AG08395 (cell line): ENCODE measurements around the gene GALNT18.

Source experiments
- DNase-seq: peaks from one replicate; pipeline ENCODE4 v3.0.0; 2012; ENCODE audit warnings: mixed read lengths, low spot score

The GALNT18 gene

DNA sequence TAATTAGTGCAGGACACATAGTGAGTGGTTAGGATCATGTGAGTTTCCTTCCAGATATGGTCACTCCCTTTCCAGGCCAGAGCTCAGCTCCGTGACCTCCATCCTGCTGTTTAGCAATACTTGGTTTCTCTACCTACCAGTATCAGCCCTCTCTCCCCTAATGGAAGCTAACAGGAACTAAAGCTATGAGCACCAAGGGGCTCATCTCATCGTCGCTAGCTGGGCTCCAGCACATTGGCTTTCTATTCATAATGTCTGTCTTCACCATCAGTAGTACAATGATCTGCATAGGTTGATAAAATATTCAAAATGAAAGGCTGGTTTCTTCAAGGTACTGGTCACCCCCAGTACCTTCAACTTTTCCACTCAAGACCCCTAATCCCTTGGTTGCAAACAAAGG, 2.4 kb upstream of the GALNT18 start:
- DNase-seq: no peak

DNA sequence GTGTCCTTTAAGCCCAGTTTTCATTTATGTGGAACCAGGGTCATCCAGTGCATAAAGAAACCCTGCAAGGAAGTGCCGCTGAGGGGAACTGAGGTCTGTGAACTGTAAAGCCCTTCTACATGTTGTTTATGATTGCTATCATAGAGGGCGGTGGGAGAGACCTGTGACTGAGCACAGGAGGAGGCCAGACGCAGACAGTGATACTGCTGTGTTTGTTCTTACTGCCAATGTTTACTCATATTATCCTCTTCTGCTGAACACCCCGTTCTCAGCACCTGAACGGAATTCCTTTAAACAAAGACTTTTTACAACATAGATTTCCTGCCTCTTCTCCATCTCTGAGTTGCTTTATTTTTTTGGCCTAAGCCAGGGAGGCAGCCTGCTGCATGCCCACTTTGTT, 967 bp upstream of the GALNT18 start:
- DNase-seq: no peak

DNA sequence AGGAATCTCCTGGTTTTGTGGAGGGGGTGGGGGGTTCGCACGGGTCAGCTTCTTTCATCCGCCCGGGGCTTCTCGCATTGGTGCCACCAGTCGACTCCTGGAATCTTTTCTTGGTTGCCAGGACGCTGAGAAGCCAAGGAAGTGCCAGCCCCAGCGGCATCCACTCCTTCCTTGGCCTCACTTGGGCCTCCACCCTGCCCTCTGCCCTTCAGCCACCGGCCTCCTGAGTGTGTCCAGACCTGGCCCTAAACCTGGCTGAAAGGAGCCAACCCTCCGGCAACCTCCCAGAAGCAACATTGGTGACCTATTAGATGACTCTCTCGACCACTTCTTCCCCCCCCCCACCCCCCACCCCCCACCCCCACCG, 518 bp upstream of the GALNT18 start:
- DNase-seq: no peak

DNA sequence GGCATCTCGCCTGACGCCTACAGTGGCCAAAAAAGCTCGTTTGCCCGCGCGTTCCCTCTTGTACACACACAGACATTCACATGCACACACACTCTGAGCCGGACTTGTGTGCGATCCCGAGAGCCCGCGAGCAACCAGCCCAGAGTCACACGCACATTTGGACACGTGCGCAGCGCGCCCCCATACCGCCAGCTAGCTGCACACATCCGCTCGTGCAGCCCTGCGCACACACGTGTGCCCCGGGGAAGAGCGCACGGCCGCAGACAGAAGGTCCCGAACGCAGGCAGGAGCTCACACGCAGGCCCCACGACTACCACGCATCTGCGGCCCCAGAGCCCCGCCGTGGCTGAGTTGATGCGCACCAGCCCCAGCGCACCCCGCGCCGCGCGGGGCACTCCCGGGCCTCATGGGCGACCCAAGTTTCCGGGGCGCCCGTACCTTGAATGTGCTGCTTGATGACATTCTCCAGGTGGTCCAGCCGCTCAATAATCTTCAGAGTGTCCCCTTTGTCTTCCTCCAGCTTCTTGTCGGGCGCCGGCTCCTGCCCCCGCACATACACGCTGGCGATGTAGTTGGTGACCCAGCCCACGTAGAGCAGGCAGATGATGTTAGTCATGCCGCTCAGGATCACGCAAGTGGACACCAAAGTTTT, 758 bp downstream of the GALNT18 start:
- DNase-seq: peak; percentile 7

DNA sequence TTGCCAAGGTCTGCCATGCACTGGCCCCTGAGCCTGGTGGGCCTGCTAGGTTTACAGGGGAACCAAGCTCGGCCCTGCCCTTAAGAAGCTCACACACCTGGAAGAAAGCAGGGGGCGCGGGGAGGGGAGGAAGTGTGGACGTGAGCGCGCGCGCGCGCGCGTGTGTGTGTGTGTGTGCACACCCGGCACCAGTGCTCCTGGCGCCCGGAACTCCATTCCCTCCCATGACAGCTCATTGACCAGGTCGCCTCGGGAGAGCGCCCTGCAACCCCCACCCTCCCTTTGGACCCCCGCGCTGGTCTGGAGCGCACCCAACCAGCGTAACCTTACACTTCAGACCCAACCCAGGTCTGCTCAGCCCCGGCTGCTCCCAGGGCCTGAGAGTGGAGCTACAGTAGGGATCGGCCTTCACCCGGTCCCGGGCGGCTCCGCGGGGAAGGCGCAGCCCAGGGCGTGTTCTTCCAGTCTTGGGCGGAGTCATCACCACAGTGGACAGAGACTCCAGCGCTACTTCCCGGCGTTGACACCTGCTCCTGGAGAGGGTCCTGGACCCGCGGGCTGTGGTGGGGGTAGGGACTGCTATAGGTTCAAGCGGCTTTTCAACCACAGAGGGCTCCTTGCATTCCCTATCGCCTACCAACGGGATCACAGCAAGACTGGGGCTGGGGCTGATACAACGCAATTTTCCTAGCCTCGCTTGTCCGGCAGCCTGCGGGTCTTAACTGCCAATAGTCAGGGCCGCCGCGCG, 1.5 kb downstream of the GALNT18 start:
- DNase-seq: peak; percentile 7

DNA sequence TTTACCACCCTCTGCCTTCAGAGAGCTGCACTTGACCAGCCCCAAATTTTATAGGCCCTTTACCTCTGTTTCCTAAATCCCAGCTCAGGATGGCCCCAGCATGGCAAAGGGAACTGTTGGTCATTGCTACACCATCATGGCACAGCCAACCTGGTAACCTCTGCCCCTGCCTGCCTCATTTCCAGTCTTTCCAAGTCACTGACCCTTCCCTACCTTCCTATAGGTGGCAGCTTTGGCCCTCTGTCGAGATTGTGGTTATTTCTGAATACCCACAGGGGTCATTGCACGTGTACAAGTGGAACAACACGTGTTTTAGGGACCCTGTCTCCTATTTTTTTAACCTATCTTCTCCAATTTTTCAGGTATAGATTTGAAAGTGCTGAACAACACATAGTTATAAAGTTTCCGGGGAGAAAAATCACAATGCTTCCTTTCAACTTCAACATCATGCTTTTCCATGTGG, 2.8 kb downstream of the GALNT18 start:
- no peak for DNase-seq

DNA sequence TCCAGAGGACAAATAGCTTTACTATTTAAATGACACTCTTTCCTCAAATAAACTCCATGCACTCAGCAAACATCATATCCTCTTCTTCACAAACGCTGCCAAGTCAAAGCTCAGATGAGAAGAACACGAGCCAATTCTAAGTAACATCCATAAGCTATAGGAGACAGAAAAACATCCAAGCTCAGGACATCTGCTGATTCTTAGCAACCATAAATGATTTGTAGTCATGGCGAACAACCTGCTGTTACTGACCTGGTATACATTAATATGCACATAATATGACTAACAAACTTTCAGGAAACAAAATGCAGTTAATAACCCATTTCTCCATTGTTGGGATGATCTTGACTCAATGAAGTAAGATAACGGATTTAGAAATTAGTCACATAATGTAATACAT, 6.7 kb downstream of the GALNT18 start:
- DNase-seq: no peak

DNA sequence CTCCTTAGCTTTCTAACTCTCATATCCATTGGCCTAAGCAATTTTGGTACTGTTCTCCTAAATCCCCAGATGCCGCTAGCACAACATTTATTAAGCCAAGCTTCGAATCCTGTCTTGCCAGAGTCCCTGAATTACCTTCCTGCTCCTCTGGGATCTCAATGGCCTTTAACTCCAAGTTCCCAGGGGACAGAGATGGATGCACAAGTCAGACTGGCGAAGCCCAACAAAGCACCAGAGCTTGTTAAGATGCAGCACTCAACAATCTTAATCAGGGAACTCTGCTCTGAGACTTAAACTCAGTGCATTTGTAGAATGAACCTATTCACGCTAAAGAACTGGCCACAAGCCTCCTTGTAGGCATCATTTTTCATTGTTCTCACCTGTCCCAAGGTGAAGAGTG, 9.4 kb downstream of the GALNT18 start:
- no peak for DNase-seq

DNA sequence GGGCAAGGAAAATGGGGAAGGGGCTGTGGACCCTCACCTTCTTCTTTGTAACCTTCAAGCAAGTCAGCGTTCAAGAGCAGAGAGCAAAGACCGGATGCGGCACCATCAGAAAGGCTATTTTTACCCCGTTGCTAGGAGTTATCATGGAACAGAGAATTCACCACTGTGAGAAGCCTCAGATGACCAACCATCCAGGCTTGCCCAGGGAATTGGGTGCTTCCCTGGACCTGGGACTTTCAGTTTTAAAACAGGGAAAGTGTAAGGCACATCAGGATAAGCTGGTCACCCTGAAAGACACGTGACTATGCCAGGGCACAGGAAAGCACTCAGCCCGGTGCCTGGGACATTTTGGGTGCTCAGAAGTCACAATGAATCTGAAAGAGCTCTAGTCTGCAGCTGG, 10.4 kb downstream of the GALNT18 start:
- no peak for DNase-seq

DNA sequence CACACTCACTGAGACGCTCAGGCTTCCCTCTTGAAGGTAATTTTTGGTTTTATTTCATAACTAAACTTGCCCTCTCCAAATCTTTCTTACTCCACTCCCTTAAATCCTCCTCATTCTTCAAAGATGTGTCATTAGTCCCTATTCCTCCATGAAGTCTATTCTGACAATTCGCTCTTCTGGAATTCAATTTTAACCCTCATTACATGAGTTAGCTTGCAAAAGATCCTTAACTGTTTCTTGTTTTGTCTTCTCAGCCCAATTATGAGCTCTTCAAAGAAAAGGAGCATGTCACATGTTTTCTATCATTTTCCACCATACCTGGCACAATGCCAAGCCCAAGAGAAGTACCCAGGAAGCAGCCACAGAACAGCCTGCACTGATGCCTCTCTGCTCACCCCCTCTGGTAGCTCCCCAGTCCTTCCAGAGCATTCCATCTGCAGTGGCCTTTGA, 13.0 kb downstream of the GALNT18 start:
- peak; percentile 44 for DNase-seq

DNA sequence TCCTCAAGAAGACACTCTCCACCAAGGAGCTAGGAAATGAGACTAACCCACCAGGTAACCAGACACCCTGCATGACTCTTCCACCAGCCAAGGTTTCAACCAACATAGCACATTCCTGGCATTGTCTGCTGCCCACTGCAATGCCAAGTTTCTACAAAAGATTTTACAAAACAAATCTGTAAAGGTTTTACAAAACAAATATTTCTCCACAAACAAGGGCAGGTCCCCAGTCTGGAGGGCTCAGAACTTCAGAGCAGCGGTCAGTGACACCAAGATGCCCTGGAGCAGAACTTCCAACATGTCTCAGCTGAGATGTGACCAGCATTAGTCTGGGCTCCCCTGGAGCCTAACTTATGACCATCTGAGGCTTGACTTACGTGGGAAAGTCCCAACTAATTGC, 14.0 kb downstream of the GALNT18 start:
- no peak for DNase-seq

DNA sequence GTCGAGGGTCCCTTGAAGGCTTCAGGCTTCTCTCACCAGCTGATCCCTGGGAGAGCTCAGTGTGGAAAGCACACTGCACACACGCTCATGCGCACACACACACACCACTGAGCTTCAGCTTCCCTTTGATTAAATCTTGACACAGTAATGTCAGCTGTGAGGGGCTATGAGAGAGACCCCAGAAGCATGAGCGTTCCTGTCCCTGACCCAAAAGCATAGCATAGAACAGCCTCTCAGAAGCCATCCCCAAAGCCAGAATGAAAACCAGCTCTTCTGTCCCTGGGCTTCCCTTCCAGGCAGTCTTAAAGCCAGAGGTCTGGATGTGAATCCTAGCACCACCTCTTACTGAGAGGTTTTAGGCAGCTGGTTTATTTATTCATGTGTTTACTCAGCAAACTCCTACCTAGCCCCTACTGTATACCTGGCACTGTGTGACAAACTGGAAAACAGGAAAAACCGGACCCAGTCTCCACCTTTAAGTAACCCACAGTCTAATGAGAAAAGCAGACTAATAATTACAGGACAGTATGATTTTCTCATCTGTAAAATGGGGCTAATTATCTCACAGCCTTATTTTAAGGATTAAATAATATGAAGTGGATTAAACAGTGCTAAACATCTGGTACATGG, 15.9 kb downstream of the GALNT18 start:
- no peak for DNase-seq

DNA sequence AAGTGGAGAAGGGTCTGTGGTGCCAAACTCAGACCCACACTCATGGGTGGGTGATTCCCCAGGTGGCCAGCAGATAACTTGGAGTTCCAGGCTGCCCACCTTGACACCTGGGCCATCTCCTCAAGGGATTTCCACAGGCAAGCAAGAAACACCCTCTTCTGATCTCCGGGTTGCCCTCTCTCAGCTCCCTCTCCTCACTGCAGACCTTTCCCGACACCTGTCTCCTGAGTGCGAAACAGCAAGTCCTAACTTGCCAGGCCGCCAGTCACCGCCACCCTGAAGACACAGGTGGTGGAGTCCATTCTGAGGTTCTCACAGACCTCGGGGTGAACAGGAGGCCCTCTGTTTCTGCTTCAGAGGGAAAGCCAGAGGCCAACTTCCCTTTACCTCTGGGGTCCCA, 16.6 kb downstream of the GALNT18 start:
- DNase-seq: no peak

DNA sequence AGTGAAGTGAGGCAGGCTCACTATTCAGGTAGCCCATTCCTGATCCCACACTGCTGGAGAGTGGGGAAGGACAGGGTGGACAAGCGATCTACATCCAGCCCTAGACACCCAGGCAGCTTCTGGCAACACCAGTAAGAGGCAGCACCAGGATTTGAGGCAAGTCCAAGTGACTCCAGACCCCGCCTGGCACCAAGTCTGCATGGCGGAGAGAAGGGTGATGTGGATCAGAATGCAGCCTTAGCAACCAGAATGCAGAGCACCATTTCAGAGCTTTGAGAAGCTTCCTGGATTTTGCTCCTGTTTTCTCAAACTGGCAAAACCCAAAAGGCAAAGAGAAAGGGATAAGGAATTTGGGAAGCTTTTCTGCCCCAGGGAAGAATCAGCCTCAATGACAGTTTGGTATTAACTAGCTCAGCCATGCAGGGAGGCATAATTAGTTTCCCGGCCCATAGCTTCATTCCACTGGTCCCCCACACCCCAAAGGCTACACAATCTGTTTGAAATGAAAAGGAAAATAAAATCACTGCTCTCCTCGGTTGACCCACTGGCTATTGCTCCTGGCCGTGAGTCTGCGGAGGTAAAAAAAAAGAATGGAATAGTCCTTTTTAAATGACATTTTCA, 17.3 kb downstream of the GALNT18 start:
- DNase-seq: no peak

DNA sequence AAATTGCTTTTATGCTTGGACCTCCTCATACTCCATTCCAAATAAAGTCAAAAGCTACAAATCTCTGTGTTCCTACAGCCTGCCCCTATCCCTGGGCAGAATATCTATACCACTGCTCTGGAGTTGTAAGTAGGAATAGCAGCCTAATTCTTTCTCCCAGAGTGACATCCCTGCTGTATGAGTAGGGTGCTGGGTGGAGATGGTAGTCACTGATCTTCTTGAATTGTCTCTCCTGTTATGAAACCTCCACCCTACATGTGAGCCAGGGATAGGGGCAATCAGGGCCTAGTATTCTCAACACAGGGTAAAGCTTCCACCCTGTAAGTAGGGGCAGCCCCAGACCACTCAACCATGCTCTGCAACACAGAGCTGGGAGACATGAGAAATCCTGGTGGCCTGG, 19.8 kb downstream of the GALNT18 start:
- no peak for DNase-seq

DNA sequence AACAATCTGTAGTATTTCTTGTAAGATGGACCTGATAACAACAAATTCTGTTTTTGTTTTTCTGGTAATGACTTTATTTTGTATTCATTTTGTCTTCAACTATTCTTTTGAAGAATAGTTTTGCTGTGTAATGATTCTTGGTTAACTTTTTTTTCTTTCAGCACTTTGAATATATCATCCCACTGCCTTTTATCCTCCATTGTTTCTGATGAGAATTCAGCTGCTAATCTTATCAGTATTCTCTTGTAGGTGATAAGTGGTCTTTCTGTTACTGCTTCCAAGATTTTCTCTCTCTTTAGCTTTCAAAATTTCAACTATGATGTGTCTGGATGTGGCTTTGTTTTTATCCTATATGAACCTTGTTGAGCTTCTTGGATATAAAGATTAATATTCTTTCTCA, 21.5 kb downstream of the GALNT18 start:
- no peak for DNase-seq

DNA sequence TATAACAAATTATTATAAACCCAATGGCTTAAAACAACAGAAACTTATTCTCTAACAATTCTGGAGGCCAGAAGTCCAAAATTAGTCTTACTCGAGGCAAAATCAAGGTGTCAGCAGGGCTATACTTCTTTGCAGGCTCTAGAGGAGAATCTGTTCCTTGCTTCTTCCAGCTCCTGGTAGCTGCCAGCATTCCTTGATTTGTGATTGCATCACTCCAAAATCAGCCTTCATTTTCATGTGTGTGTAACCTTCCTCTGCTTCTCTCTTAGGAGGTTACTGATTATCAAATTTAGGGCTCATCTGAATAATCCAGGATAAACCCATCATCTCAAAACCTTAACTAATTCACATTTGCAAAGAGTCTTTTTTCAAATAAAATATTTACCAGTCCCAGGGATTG, 23.6 kb downstream of the GALNT18 start:
- no peak for DNase-seq

DNA sequence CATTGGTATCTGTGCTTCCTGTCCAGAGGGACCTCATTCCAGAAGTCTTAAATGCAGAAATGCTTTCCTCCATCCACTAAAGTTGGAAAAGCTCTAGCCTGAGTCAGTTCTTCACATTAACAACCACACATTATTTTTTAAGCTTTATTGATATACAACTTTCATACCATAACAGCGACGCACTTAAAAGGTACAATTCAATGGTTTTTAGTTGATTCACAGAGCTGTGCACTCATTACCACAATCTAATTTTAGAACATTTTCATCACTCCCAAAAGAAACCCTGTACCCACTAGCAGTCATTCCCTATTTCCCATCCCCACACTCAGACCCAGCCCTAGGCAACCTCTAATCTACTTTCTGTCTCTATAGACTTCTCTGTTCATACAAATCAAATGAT, 27.6 kb downstream of the GALNT18 start:
- no peak for DNase-seq

DNA sequence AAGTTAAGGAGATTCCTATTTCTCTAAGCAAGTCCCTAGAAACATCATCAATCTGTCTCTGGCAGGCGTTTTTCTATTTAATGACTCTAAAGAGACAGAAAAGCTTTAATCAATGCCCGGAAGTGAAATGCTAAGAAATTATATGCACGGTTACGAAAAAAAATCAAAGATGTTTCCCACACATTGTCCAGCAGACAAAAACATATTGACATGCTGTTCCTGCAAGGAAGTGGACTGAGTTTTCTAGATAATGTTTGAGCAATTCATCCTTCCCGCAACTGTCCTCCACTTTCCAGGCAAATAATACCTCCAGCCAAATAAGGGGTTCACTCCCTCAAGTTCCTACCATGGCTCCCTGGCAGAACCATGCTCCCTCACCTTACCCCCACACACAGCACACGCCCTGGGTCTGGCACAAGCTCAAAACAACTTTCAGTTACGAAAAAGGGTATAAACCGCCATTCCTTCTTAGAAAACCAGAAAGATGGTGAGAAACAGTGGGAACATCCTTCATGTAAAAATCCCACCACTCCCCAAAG, 29.6 kb downstream of the GALNT18 start:
- DNase-seq: no peak

DNA sequence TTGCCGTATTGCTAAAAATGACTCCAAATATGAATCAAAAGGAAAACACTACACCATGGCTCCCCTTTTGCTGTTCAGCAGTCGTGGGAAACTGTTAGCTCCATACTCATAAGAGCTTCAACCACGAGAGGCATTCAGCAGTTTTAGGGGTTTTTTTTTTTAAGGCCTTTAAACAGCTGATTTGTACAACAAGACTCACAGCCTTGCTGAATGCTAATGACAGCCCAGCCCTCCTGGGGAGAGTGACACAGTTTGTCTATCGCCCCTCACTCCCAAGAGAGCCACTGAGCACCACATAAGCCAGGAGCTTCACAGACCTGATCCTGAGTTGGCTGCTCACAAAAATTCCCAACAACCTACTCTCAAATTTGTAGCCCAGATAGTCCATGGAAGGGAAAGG, 32.4 kb downstream of the GALNT18 start:
- DNase-seq: no peak

DNA sequence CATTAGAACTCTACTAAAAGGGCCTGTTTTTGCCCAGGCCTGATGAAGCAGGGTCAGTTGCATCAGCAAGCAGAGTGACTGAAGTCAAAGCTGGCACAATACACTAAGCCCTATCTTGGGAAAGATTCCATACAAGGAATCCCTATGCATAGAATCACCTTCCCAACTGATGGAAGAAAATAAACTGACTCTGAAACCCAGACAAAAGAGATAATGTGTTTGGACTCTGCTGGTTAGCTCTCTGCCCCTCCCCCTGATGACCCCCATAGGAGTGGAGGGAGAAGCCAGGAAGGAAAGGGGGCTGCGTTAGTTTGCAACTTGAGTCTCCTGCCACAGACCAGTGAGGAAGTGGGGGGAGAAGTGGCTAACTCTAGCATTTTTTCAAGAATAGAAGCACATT, 32.9 kb downstream of the GALNT18 start:
- no peak for DNase-seq

DNA sequence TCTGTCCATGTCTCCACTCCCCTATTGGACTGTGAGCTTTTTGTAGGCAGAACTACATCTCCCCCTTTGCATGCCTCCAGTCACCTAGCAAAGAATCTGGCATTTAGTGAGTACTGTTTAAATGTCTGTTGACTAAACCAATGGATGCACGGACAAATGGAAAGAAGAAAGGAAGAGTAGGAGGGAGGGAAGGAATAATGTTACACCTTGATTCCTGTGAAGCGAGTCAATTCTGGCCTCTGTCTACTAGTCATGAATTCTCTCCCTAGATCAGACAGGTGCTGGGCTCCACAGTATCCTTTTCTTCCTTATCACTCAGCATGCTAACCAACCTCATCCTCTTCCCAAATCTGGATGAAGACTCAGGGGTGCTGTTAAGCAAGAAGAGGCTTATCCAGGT, 33.6 kb downstream of the GALNT18 start:
- no peak for DNase-seq

DNA sequence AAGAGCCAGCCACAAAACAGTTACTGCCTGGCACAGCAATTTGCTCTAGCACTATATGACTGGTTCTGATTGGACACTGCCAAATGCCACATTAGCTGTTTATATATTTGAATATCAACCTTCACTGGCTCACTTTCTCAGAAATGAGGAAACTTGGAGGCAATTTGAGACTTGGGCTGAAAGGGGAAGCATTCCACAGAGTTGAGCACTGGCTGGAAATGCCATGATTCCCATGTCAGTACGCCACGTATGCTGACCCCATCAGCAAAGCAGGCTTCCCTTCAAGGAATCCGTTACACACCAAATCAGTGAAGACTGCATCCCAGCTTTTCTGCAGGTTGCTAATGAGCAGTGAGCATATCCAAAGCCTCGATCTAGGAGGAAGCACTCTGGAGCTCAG, 34.7 kb downstream of the GALNT18 start:
- DNase-seq: no peak
